B cell (primary cell): ENCODE data around the gene PHACTR2. TPM values are rescaled to one million over a fixed set of nuclear protein-coding genes. Genes with fewer than 3 reads are reported as not detected.
"Not testable (repeated sequence)": the region's sequence is repeated elsewhere in the genome, so short reads cannot be mapped to it uniquely, and the experiment has no call there.

ENCODE experiments used
- ATAC-seq: fragments of 200-7000 bp; cut with Tn5 transposase; one replicate; pipeline ENCODE4 v1.10.0; 2021; ENCODE audit warnings: low read depth, mild to moderate bottlenecking, moderate number of reproducible peaks, moderate library complexity
- CTCF ChIA-PET: fragments of 350-600 bp; sonication (Branson Sonifier 250); formaldehyde crosslinking; loops from one replicate; lab custom pipeline; 2021; ENCODE audit warnings: antibody characterized with exemption, inconsistent platforms; lab: Charles Lee
- POLR2A ChIA-PET: fragments of 350-600 bp; sonication (Branson Sonifier 250); formaldehyde crosslinking; loops from one replicate; lab custom pipeline; 2021; ENCODE audit warnings: antibody characterized with exemption; lab: Charles Lee
- DNase-seq: peaks from one replicate; pipeline ENCODE4 v3.0.0; 2013
- H2AFZ ChIP-seq: 2 replicates; pipeline ENCODE4 v1.6.1; 2012; ENCODE audit warnings: mild to moderate bottlenecking, low read depth, low read length; ENCODE audit not compliant: insufficient read depth, poor library complexity, severe bottlenecking
- H3K27ac ChIP-seq, 2 donors: 1 replicate in 1 of 2; 2 replicates in 1 of 2; pipeline ENCODE4 v1.5.1; 2012 to 2013; ENCODE audit warnings: low read length in 2 of 2, mild to moderate bottlenecking in 2 of 2, moderate library complexity in 1 of 2
- H3K27me3 ChIP-seq, 4 experiments: fragments of 200-600 bp in 1 of 4; sonication (generic) in 1 of 4; replicated peaks in 1 of 4; 1 replicate in 2 of 4; 2 replicates in 2 of 4; pipeline versions ENCODE4 v1.6.1 to v1.7.0; 2013 to 2016; ENCODE audit warnings: low read length in 3 of 4, mild to moderate bottlenecking in 2 of 4, mixed read lengths in 1 of 4, moderate library complexity in 1 of 4; ENCODE audit not compliant: insufficient read depth in 4 of 4, control insufficient read depth in 3 of 4; ENCODE audit errors: control extremely low read depth in 1 of 4
- H3K36me3 ChIP-seq, 2 experiments: replicated peaks in 1 of 2; 1 replicate in 1 of 2; 2 replicates in 1 of 2; pipeline versions ENCODE4 v1.6.1 to v1.7.1; 2013; ENCODE audit warnings: low read length in 1 of 2; ENCODE audit not compliant: insufficient read depth in 2 of 2, control insufficient read depth in 1 of 2; ENCODE audit errors: control extremely low read depth in 1 of 2, extremely low read depth in 1 of 2
- H3K4me1 ChIP-seq, 2 donors: fragments of 200-600 bp in 1 of 2; sonication (generic) in 1 of 2; 1 replicate in 1 of 2; 2 replicates in 1 of 2; pipeline versions ENCODE4 v1.5.1 to v1.6.1; 2013 to 2017; ENCODE audit warnings: low read length in 2 of 2; ENCODE audit not compliant: control insufficient read depth in 2 of 2, insufficient read depth in 2 of 2
- H3K4me2 ChIP-seq: replicated peaks from 2 replicates; pipeline ENCODE3; 2012; ENCODE audit warnings: mild to moderate bottlenecking, low read depth, low read length; ENCODE audit not compliant: poor library complexity, severe bottlenecking
- H3K4me3 ChIP-seq, 5 experiments: fragments of 200-600 bp in 1 of 5; sonication (generic) in 1 of 5; 1 replicate in 3 of 5; 2 replicates in 2 of 5; pipeline versions ENCODE4 v1.5.1 to v1.7.0; 2011 to 2016; ENCODE audit warnings: low read length in 4 of 5, mild to moderate bottlenecking in 4 of 5, low read depth in 2 of 5, control low read depth in 1 of 5, moderate library complexity in 1 of 5; ENCODE audit not compliant: insufficient read depth in 1 of 5; ENCODE audit errors: control extremely low read depth in 1 of 5, extremely low read depth in 1 of 5
- H3K79me2 ChIP-seq: fragments of 200-600 bp; sonication (generic); one replicate; pipeline ENCODE4 v1.6.0; 2016; ENCODE audit warnings: low read length; ENCODE audit not compliant: control insufficient read depth, insufficient read depth
- H3K9ac ChIP-seq: fragments of 200-600 bp; sonication (generic); 2 replicates; pipeline ENCODE4 v1.6.1; 2017; ENCODE audit warnings: mild to moderate bottlenecking, low read length, moderate library complexity
- H3K9me3 ChIP-seq, 3 donors: one replicate each; pipeline versions ENCODE4 v1.6.1 to v1.7.1; 2013; ENCODE audit warnings: low read length in 2 of 3; ENCODE audit not compliant: control insufficient read depth in 2 of 3, insufficient read depth in 1 of 3; ENCODE audit errors: control extremely low read depth in 1 of 3
- H4K20me1 ChIP-seq: 2 replicates; pipeline ENCODE4 v1.6.0; 2012; ENCODE audit warnings: mild to moderate bottlenecking, low read length; ENCODE audit not compliant: insufficient read depth, control insufficient read depth, poor library complexity, severe bottlenecking
- H3K27ac Mint-ChIP-seq: one replicate; pipeline ENCODE4 v1.8.0; 2021; ENCODE audit warnings: mixed read lengths
- H3K27me3 Mint-ChIP-seq: one replicate; pipeline ENCODE4 v1.8.0; 2021; ENCODE audit warnings: mixed read lengths
- H3K4me1 Mint-ChIP-seq: one replicate; pipeline ENCODE4 v1.8.0; 2021; ENCODE audit warnings: mixed read lengths
- H3K4me3 Mint-ChIP-seq: one replicate; pipeline ENCODE4 v1.8.0; 2021; ENCODE audit warnings: mixed read lengths
- H3K9me3 Mint-ChIP-seq: one replicate; pipeline ENCODE4 v1.8.0; 2022; ENCODE audit warnings: mixed read lengths; ENCODE audit not compliant: insufficient read depth
- EZH2 ChIP-seq: IDR thresholded peaks from 2 replicates; pipeline ENCODE4 v1.6.1; 2012; ENCODE audit warnings: borderline replicate concordance, low read depth, mild to moderate bottlenecking, moderate library complexity, low read length; ENCODE audit not compliant: insufficient read depth, poor library complexity, severe bottlenecking
- whole genome bisulfite sequencing: methylation state at CpG from one replicate; pipeline ENCODE4 v1.1.5; 2013; ENCODE audit warnings: missing lambda C conversion rate; ENCODE audit not compliant: insufficient coverage; 5-methylcytosine and 5-hydroxymethylcytosine counted together
- intact Hi-C: fragments of 100-400 bp; cut with micrococcal nuclease; formaldehyde crosslinking; loops from one replicate; pipeline ENCODE4 v1.10.0; 2022
- polyA plus RNA-seq: library from polyadenylated mRNA; depleted of rRNA; stranded (reverse); fragments of >200 nt; gene quantifications from 2 replicates; pipeline ENCODE4 v1.2.3, GENCODE V29; 2012
- total RNA-seq, 2 donors: library from RNA; stranded (reverse); fragments of 120-200 nt in 1 of 2; gene quantifications; 1 replicate in 1 of 2; 2 replicates in 1 of 2; pipeline versions ENCODE4 v1.2.3 to v1.2.4, GENCODE V29; 2013 to 2022
- TF ChIP-seq, protein P1 (sequence below): fragments of 200-600 bp; IDR thresholded peaks from one replicate; pipeline ENCODE4 v1.8.0; 2022; ENCODE audit warnings: antibody characterized with exemption, mild to moderate bottlenecking

The PHACTR2 gene
- total and polyA plus RNA-seq, 2 donors (not counting 1 experiment from before 2014, with no cell fraction given), result 1.1 to 10.6 TPM

DNA sequence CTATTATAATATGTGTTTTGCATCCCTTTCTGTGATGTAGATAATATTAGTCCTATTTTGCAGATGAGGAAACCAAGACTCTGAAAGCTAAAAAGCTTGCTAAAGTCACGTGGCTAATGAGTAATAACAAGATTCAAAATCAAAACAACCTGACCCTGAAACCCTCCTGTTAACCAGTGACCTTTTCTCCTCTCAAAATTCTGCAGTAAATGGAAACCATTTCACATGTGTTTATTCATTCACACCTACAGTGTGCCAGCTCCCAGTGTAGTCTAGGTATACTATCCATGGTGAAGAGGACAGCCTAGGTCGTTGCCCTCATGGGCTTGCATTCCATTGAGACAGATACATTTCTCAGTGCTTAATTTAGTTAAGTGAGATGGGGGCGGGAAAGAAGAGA lies 30.6 kb upstream of the PHACTR2 start:
- ChIA-PET CTCF (no interaction called here), POLR2A (no interaction called here)
- Histone ChIP-seq H3K79me2 (no peaks in the 10 kb centered on the region), H4K20me1 (no peaks in the 10 kb centered on the region), H3K4me3 (no peak overlapping the region), H3K36me3 (no peaks in the 10 kb centered on the region), H2AFZ (no peak overlapping the region), H3K4me2 (no peak overlapping the region), H3K9me3 (no peaks in the 10 kb centered on the region), H3K27me3 (no peaks in the 10 kb centered on the region), H3K9ac (no peak overlapping the region), H3K27ac (no peak overlapping the region), H3K4me1 (no peaks in the 10 kb centered on the region)
- ATAC-seq (no peak), DNase-seq (no peak)
- Mint-ChIP-seq H3K4me3 (no peak overlapping the region), H3K4me1 (no peaks in the 10 kb centered on the region), H3K9me3 (peaks cover 3% of the 10 kb centered on the region), H3K27me3 (no peaks in the 10 kb centered on the region), H3K27ac (no peak overlapping the region)
- 33% methylated on average over 2 of the region's 3 CpGs for WGBS
- intact Hi-C loops, result no loop called here
- no peak for TF ChIP-seq EZH2
- TF ChIP-seq, protein P1, sequence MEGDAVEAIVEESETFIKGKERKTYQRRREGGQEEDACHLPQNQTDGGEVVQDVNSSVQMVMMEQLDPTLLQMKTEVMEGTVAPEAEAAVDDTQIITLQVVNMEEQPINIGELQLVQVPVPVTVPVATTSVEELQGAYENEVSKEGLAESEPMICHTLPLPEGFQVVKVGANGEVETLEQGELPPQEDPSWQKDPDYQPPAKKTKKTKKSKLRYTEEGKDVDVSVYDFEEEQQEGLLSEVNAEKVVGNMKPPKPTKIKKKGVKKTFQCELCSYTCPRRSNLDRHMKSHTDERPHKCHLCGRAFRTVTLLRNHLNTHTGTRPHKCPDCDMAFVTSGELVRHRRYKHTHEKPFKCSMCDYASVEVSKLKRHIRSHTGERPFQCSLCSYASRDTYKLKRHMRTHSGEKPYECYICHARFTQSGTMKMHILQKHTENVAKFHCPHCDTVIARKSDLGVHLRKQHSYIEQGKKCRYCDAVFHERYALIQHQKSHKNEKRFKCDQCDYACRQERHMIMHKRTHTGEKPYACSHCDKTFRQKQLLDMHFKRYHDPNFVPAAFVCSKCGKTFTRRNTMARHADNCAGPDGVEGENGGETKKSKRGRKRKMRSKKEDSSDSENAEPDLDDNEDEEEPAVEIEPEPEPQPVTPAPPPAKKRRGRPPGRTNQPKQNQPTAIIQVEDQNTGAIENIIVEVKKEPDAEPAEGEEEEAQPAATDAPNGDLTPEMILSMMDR, result no peak

DNA sequence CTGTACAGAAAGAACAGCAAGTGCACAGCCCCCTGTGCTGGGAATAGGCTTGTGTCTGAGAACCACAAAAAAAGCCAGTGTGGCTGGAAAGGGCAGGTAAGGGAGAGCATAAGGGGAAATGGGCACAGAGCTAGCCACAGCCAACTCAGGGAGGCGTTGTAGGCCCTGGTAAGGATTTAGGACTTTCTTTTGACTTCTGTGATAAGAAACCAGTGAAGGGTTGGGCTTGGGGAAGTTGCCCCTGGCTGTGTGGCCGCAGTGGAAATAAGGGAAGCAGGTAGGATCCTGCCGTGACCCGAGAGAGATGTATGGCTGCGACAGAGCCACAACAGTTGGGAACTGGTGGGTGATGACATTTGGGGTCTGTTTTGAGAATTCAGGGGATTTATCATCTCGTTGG lies 30.0 kb upstream of the PHACTR2 start:
- no peak overlapping the region for H3K27ac Mint-ChIP-seq
- H3K79me2 ChIP-seq, result no peaks in the 10 kb centered on the region
- no peak for ATAC-seq

DNA sequence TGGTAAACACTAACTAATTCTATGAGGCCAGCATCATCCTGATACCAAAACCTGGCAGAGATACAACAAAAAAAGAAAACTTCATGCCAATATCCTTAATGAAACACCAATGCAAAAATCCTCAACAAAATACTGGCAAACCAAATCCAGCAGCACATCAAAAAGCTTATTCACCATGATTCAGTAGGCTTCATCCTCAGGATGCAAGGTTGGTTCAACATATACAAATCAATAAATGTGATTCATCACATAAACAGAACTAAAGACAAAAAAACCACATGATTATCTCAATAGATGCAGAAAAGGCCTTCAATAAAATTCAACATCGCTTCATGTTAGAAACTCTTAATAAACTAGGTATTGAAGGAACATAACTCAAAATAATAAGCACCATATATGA lies 28.4 kb upstream of the PHACTR2 start:
- H3K4me2 ChIP-seq, H3K9me3 Mint-ChIP-seq, H3K4me3 Mint-ChIP-seq, H3K9me3 ChIP-seq, H3K79me2 ChIP-seq, H3K27ac ChIP-seq, H3K27me3 ChIP-seq, H3K4me3 ChIP-seq, POLR2A ChIA-PET, H2AFZ ChIP-seq, H3K4me1 Mint-ChIP-seq, H3K36me3 ChIP-seq, H3K27me3 Mint-ChIP-seq, CTCF ChIA-PET, H3K27ac Mint-ChIP-seq, DNase-seq, ATAC-seq, H3K9ac ChIP-seq, intact Hi-C loops, H4K20me1 ChIP-seq, H3K4me1 ChIP-seq: not testable (repeated sequence)
- WGBS, result no CpG with 5 or more reads among the region's 1 CpG

More for the DNA sequence above, 30.0 kb upstream of the PHACTR2 start:
- no peaks in the 10 kb centered on the region for H3K4me1 ChIP-seq
- ChIA-PET POLR2A (no interaction called here), CTCF (no interaction called here)
- Mint-ChIP-seq H3K4me3 (no peak overlapping the region), H3K4me1 (no peaks in the 10 kb centered on the region), H3K27me3 (no peaks in the 10 kb centered on the region), H3K9me3 (peaks cover 3% of the 10 kb centered on the region)
- intact Hi-C loops, result no loop called here
- H3K27me3 ChIP-seq, result no peaks in the 10 kb centered on the region
- no peak overlapping the region for H3K27ac ChIP-seq
- no peaks in the 10 kb centered on the region for H4K20me1 ChIP-seq
- no peaks in the 10 kb centered on the region for H3K36me3 ChIP-seq
- H2AFZ ChIP-seq, result no peak overlapping the region
- no peak overlapping the region for H3K9ac ChIP-seq
- no peak for TF ChIP-seq EZH2
- TF ChIP-seq, protein P1, result no peak
- no peak overlapping the region for H3K4me2 ChIP-seq
- DNase-seq, result no peak
- WGBS, result 38% methylated on average over 6 of the region's 6 CpGs
- no peaks in the 10 kb centered on the region for H3K9me3 ChIP-seq
- no peak overlapping the region for H3K4me3 ChIP-seq
